Subcutaneous abdominal adipose tissue (tissue), 5 donors: ENCODE measurements around the gene SOX30.

Source experiments
- H3K27ac ChIP-seq: one replicate; pipeline ENCODE4 v1.7.0; 2013; ENCODE audit warnings: low read depth, mild to moderate bottlenecking, inconsistent platforms, low read length, moderate library complexity
- H3K27me3 ChIP-seq, 5 donors: one replicate each; pipeline ENCODE4 v1.7.0; 2013; ENCODE audit warnings: low read length in 5 of 5, inconsistent platforms in 1 of 5; ENCODE audit not compliant: control insufficient read depth in 5 of 5, insufficient read depth in 4 of 5
- H3K36me3 ChIP-seq, 5 donors: one replicate each; pipeline ENCODE4 v1.7.0; 2013; ENCODE audit warnings: low read length in 5 of 5; ENCODE audit not compliant: control insufficient read depth in 5 of 5, insufficient read depth in 5 of 5
- H3K4me1 ChIP-seq, 5 donors: one replicate each; pipeline ENCODE4 v1.7.0; 2013; ENCODE audit warnings: low read length in 5 of 5, mild to moderate bottlenecking in 3 of 5, moderate library complexity in 1 of 5; ENCODE audit not compliant: control insufficient read depth in 5 of 5, insufficient read depth in 5 of 5
- H3K4me3 ChIP-seq, 5 donors: one replicate each; pipeline ENCODE4 v1.7.0; 2013; ENCODE audit warnings: low read length in 5 of 5, low read depth in 1 of 5
- H3K9ac ChIP-seq, 5 donors: one replicate each; pipeline ENCODE4 v1.7.0; 2013; ENCODE audit warnings: low read length in 5 of 5, mild to moderate bottlenecking in 4 of 5, moderate library complexity in 3 of 5
- H3K9me3 ChIP-seq, 5 donors: one replicate each; pipeline ENCODE4 v1.7.0; 2013; ENCODE audit warnings: low read length in 5 of 5; ENCODE audit not compliant: control insufficient read depth in 5 of 5
- donor health status: healthy.
- donor health status: healthy.
- donor health status: healthy.
- donor health status: healthy.
- donor health status: healthy.

Gene SOX30

GRCh38 chr5:157665467-157666070 lies 13.3 kb upstream of the SOX30 start:
- Histone ChIP-seq H3K36me3 (no peaks in the 10 kb centered on the region), H3K27ac (no peak overlapping the region), H3K4me3 (no peak overlapping the region), H3K9me3 (peaks cover 0 to 2% (median 0%) of the 10 kb centered on the region in 5 donors), H3K4me1 (peaks cover 0 to 5% (median 2%) of the 10 kb centered on the region in 5 donors), H3K27me3 (peaks cover 0 to 5% (median 3%) of the 10 kb centered on the region in 5 donors), H3K9ac (no peak overlapping the region)

GRCh38 chr5:157659868-157660660 lies 7.8 kb upstream of the SOX30 start:
- no peaks in the 10 kb centered on the region for H3K36me3 ChIP-seq
- H3K4me1 ChIP-seq = no peaks in the 10 kb centered on the region
- H3K9me3 ChIP-seq = peaks cover 0 to 12% (median 7%) of the 10 kb centered on the region in 5 donors
- H3K4me3 ChIP-seq = no peak overlapping the region
- H3K27me3 ChIP-seq = no peaks in the 10 kb centered on the region
- no peak overlapping the region for H3K27ac ChIP-seq
- H3K9ac ChIP-seq = no peak overlapping the region

GRCh38 chr5:157658893-157659292 lies 6.7 kb upstream of the SOX30 start:
- Histone ChIP-seq H3K27me3 (no peaks in the 10 kb centered on the region), H3K9ac (no peak overlapping the region), H3K27ac (no peak overlapping the region), H3K9me3 (peaks cover 0 to 12% (median 7%) of the 10 kb centered on the region in 5 donors), H3K4me1 (no peaks in the 10 kb centered on the region), H3K4me3 (no peak overlapping the region), H3K36me3 (no peaks in the 10 kb centered on the region)

- H3K27me3 ChIP-seq = no peaks in the 10 kb centered on the region
- no peaks in the 10 kb centered on the region for H3K36me3 ChIP-seq
- no peaks in the 10 kb centered on the region for H3K4me1 ChIP-seq
- H3K4me3 ChIP-seq = no peak overlapping the region
- H3K9ac ChIP-seq = no peak overlapping the region
- no peak overlapping the region for H3K27ac ChIP-seq
- peaks cover 0 to 12% (median 7%) of the 10 kb centered on the region in 5 donors for H3K9me3 ChIP-seq
Observed at GRCh38 chr5:157657516-157657915, 5.3 kb upstream of the SOX30 start.

GRCh38 chr5:157651623-157652376 lies 438 bp downstream of the SOX30 start:
- peaks cover 0 to 2% (median 0%) of the 10 kb centered on the region in 5 donors for H3K27me3 ChIP-seq
- H3K4me3 ChIP-seq = peak overlapping the region; percentile 47 to 85 (median 66)
- peak overlapping the region in 3 of 5 donors; percentile 14 to 73 (median 32) for H3K9ac ChIP-seq
- no peaks in the 10 kb centered on the region for H3K36me3 ChIP-seq
- peaks cover 0 to under 1% (median 0%) of the 10 kb centered on the region in 5 donors for H3K9me3 ChIP-seq
- peaks cover 0 to 11% (median 10%) of the 10 kb centered on the region in 5 donors for H3K4me1 ChIP-seq
- no peak overlapping the region for H3K27ac ChIP-seq

GRCh38 chr5:157650991-157651611 lies 1.1 kb downstream of the SOX30 start:
- Histone ChIP-seq H3K9ac (peak overlapping the region in 1 of 5 donors; percentile 14), H3K27ac (no peak overlapping the region), H3K9me3 (no peaks in the 10 kb centered on the region), H3K4me3 (peak overlapping the region in 3 of 5 donors; percentile 59 to 85 (median 66)), H3K27me3 (peaks cover 0 to 2% (median 0%) of the 10 kb centered on the region in 5 donors), H3K36me3 (no peaks in the 10 kb centered on the region), H3K4me1 (peaks cover 0 to 11% (median 10%) of the 10 kb centered on the region in 5 donors)

- H3K4me3 ChIP-seq = no peak overlapping the region
- H3K27ac ChIP-seq = no peak overlapping the region
- no peak overlapping the region for H3K9ac ChIP-seq
- H3K36me3 ChIP-seq = no peaks in the 10 kb centered on the region
- H3K27me3 ChIP-seq = peaks cover 0 to 2% (median 0%) of the 10 kb centered on the region in 5 donors
- peaks cover 0 to 11% (median 10%) of the 10 kb centered on the region in 5 donors for H3K4me1 ChIP-seq
- H3K9me3 ChIP-seq = no peaks in the 10 kb centered on the region
Observed at GRCh38 chr5:157649101-157649500, 3.1 kb downstream of the SOX30 start.

- peaks cover 0 to 2% (median 0%) of the 10 kb centered on the region in 5 donors for H3K27me3 ChIP-seq
- H3K9me3 ChIP-seq = no peaks in the 10 kb centered on the region
- no peaks in the 10 kb centered on the region for H3K36me3 ChIP-seq
- H3K4me1 ChIP-seq = peaks cover 0 to 11% (median 10%) of the 10 kb centered on the region in 5 donors
- H3K27ac ChIP-seq = no peak overlapping the region
- H3K9ac ChIP-seq = no peak overlapping the region
- H3K4me3 ChIP-seq = no peak overlapping the region
Observed at GRCh38 chr5:157648275-157648990, 3.8 kb downstream of the SOX30 start.

- Histone ChIP-seq H3K9ac (no peak overlapping the region), H3K4me3 (no peak overlapping the region), H3K9me3 (no peaks in the 10 kb centered on the region), H3K4me1 (no peaks in the 10 kb centered on the region), H3K36me3 (no peaks in the 10 kb centered on the region), H3K27ac (no peak overlapping the region), H3K27me3 (no peaks in the 10 kb centered on the region)
Observed at GRCh38 chr5:157640406-157641066, 11.7 kb downstream of the SOX30 start.
